CD4-positive, alpha-beta T cell treated with Interleukin-17A for 1 hour (primary cell): ENCODE measurements around the gene CLSTN3.

Experiments
- DNase-seq: peaks from one replicate; pipeline ENCODE4 v3.0.0-alpha.2; 2020

The CLSTN3 gene

DNA sequence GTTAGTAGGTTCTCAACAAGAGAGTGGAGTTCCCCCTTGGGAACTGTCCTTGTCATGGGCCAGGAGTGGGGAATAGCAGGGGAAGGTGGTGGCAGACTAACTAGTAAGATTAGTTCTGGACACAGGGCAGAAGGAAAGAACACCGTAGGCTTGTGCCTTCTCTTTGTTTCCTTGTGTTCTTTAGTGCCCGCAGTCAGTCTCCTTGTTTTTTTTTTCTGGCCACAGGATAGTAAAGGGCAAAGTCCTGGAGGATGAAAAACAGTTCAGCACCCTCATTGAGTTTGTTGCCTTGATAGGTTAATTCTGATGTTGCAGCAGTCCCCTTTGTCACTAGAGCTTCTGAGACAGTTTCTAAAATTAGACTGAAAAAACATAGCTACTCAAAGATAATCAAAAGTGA, 67.7 kb downstream of the CLSTN3 start:
- DNase-seq, result no peak

GRCh38 chr12:7203109-7203508, 72.9 kb downstream of the CLSTN3 start:
- no peak for DNase-seq

GRCh38 chr12:7205091-7205490, 74.9 kb downstream of the CLSTN3 start:
- DNase-seq, result no peak

GRCh38 chr12:7206691-7207090, 76.5 kb downstream of the CLSTN3 start:
- DNase-seq, result no peak

GRCh38 chr12:7207866-7208625, 77.9 kb downstream of the CLSTN3 start:
- DNase-seq, result no peak
